Measurements from ENCODE around the gene WDR38. TPM values are rescaled to one million over a fixed set of nuclear protein-coding genes. Genes with fewer than 3 reads are reported as not detected.

Gene WDR38
- polyA plus RNA-seq, 1 donor (not counting 4 experiments of a cell fraction or from before 2014, with no cell fraction given): not detected

DNA sequence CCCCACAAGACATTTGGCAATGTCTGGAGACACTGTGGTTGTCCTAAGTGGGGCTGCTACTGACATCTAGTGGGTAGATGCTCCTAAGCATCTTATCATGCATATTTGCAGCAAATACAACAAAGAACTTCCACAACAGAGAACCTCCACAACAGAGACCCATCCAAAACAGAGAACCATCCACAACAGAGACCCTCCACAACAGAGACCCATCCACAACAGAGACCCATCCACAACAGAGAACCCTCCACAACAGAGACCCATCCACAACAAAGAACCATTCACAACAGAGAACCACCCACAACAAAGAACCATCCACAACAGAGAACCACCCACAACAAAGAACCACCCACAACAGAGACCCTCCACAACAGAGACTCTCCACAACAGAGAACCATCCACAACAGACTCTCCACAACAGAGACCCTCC, 41.5 kb downstream of the WDR38 start:
- Histone ChIP-seq H3K27ac (ENCODE audit: control insufficient read depth, insufficient read depth, low read length) (no peak overlapping the region), H3K27me3 (ENCODE audit: control insufficient read depth, extremely low read depth, insufficient read depth, low read length) (no peaks in the 10 kb centered on the region), H3K4me3 (ENCODE audit: control insufficient read depth in 2 of 3, extremely low read depth in 1 of 3, insufficient read depth in 2 of 3, low read depth in 1 of 3, low read length in 3 of 3) (no peak overlapping the region), H3K4me1 (ENCODE audit: control insufficient read depth, extremely low read depth, insufficient read depth, low read length) (peaks cover 3% of the 10 kb centered on the region), H3K9me1 (ENCODE audit: control insufficient read depth, extremely low read depth, insufficient read depth, low read length) (no peaks in the 10 kb centered on the region), H3K79me2 (ENCODE audit: control insufficient read depth, insufficient read depth, low read length) (no peaks in the 10 kb centered on the region), H3K4me2 (ENCODE audit: control insufficient read depth, extremely low read depth, insufficient read depth, low read depth, low read length) (no peak overlapping the region), H4K20me1 (ENCODE audit: control insufficient read depth, extremely low read depth, insufficient read depth, low read length) (no peaks in the 10 kb centered on the region), H3K9ac (ENCODE audit: control insufficient read depth, extremely low read depth, insufficient read depth, low read length) (no peak overlapping the region), H3K36me3 (ENCODE audit: control insufficient read depth in 2 of 2, extremely low read depth in 1 of 2, insufficient read depth in 2 of 2, low read length in 2 of 2) (peaks cover 11 to 12% of the 10 kb centered on the region in 2 experiments), H3K9me3 (ENCODE audit: control insufficient read depth, low read depth, low read length) (no peaks in the 10 kb centered on the region), H2AFZ (ENCODE audit: control insufficient read depth, low read length) (no peak overlapping the region)
- dilution Hi-C loops (cut with MboI; ENCODE audit: extremely low pct_ligation_motif_present, low sequenced_read_pairs): no loop called here
- FAIRE-seq (peak; percentile 23), DNase-seq (ENCODE audit: low read depth, low spot score) (no peak)
- no peak for TF ChIP-seq EZH2 (IDR thresholded peaks at IDR 0.05; ENCODE audit: low read length)
- TF ChIP-seq, protein P1, sequence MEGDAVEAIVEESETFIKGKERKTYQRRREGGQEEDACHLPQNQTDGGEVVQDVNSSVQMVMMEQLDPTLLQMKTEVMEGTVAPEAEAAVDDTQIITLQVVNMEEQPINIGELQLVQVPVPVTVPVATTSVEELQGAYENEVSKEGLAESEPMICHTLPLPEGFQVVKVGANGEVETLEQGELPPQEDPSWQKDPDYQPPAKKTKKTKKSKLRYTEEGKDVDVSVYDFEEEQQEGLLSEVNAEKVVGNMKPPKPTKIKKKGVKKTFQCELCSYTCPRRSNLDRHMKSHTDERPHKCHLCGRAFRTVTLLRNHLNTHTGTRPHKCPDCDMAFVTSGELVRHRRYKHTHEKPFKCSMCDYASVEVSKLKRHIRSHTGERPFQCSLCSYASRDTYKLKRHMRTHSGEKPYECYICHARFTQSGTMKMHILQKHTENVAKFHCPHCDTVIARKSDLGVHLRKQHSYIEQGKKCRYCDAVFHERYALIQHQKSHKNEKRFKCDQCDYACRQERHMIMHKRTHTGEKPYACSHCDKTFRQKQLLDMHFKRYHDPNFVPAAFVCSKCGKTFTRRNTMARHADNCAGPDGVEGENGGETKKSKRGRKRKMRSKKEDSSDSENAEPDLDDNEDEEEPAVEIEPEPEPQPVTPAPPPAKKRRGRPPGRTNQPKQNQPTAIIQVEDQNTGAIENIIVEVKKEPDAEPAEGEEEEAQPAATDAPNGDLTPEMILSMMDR (optimal IDR thresholded peaks at IDR 0.05 in 1 of 3, IDR thresholded peaks at IDR 0.05 in 1 of 3, conservative IDR thresholded peaks at IDR 0.05 in 1 of 3; ENCODE audit: extremely low read depth in 1 of 3, insufficient read depth in 2 of 3, low read length in 3 of 3): peak; percentile 56 to 70 (median 62)

DNA sequence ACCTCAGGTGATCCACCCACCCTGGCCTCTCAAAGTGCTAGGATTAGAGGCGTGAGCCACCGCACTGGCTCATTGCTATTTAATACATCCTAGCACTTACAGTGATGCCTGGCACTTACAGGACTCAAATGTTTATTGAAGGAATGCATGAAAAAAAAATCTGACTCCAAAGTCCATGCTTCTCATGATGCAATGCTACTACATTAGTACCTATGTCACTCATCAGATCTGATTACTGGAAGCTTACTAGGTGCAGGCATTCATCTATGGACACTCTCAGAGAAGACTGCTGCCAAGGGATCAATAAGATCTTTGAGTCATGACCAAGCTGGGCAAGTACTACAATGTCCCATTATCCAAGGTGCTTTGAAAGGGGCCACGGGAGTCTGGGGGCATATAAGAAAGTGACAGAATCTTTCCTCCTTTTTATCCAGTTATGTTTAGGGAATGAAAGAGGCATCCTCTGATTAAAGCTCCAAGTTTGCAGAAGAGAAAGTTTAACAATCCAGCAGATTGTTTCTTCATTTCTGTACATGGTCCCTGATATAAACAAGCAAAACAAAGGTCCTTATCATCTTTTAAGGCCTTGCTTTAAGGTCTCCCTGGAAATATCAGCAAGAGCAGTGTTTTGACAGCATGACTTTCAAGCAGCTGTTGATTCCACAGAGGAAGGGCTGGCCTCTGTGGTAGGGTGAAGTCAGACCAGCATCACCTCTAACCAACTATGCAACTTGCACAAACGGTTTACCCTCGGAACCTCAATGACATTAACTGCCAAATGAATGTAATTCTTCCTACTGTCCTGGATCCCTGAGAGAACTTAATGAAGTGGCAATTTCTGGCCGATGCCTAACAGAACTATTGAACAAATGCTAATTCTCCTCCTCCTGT, 44.6 kb downstream of the WDR38 start:
- Histone ChIP-seq H3K27ac (ENCODE audit: control insufficient read depth, insufficient read depth, low read length) (no peak overlapping the region), H4K20me1 (ENCODE audit: control insufficient read depth, extremely low read depth, insufficient read depth, low read length) (no peaks in the 10 kb centered on the region), H3K4me1 (ENCODE audit: control insufficient read depth, extremely low read depth, insufficient read depth, low read length) (peaks cover 13% of the 10 kb centered on the region), H3K9ac (ENCODE audit: control insufficient read depth, extremely low read depth, insufficient read depth, low read length) (no peak overlapping the region), H3K9me3 (ENCODE audit: control insufficient read depth, low read depth, low read length) (no peaks in the 10 kb centered on the region), H2AFZ (ENCODE audit: control insufficient read depth, low read length) (no peak overlapping the region), H3K79me2 (ENCODE audit: control insufficient read depth, insufficient read depth, low read length) (no peaks in the 10 kb centered on the region), H3K4me3 (ENCODE audit: control insufficient read depth in 2 of 3, extremely low read depth in 1 of 3, insufficient read depth in 2 of 3, low read depth in 1 of 3, low read length in 3 of 3) (no peak overlapping the region), H3K4me2 (ENCODE audit: control insufficient read depth, extremely low read depth, insufficient read depth, low read depth, low read length) (no peak overlapping the region), H3K36me3 (ENCODE audit: control insufficient read depth in 2 of 2, extremely low read depth in 1 of 2, insufficient read depth in 2 of 2, low read length in 2 of 2) (peaks cover 10 to 11% of the 10 kb centered on the region in 2 experiments), H3K9me1 (ENCODE audit: control insufficient read depth, extremely low read depth, insufficient read depth, low read length) (no peaks in the 10 kb centered on the region), H3K27me3 (ENCODE audit: control insufficient read depth, extremely low read depth, insufficient read depth, low read length) (no peaks in the 10 kb centered on the region)
- dilution Hi-C loops (cut with MboI; ENCODE audit: extremely low pct_ligation_motif_present, low sequenced_read_pairs): no loop called here
- FAIRE-seq: no peak
- DNase-seq (ENCODE audit: low read depth, low spot score): no peak
- TF ChIP-seq, protein P1 (optimal IDR thresholded peaks at IDR 0.05 in 1 of 3, IDR thresholded peaks at IDR 0.05 in 1 of 3, conservative IDR thresholded peaks at IDR 0.05 in 1 of 3; ENCODE audit: extremely low read depth in 1 of 3, insufficient read depth in 2 of 3, low read length in 3 of 3): no peak
- TF ChIP-seq EZH2 (IDR thresholded peaks at IDR 0.05; ENCODE audit: low read length): no peak

All from keratinocyte (primary cell).